ENCODE results near the gene APBA2. TPM values are rescaled to one million over a fixed set of nuclear protein-coding genes. Genes with fewer than 3 reads are reported as not detected.

APBA2 gene
- total and polyA plus RNA-seq, 10 of the 15 experiments (the other 5 are each of a cell fraction or from before 2014, with no cell fraction given) = 0.06 to 0.26 (median 0.07) TPM; not detected in 7

GRCh38 chr15:29126208-29126536 is 240.4 kb downstream of the APBA2 start:
- ATAC-seq = no peak
- Histone ChIP-seq H3K9me3 (replicated peaks; ENCODE audit: control insufficient read depth, insufficient read depth, low read length) (no peaks in the 10 kb centered on the region), H3K4me2 (ENCODE audit: control insufficient read depth, insufficient read depth) (no peak overlapping the region), H2AFZ (ENCODE audit: control insufficient read depth, low read depth, low read length) (no peak overlapping the region), H3K27me3 (replicated peaks in 1 of 2; ENCODE audit: control insufficient read depth in 2 of 2, insufficient read depth in 2 of 2, low read length in 1 of 2) (no peaks in the 10 kb centered on the region), H3K4me1 (ENCODE audit: control insufficient read depth, insufficient read depth, low read length) (no peaks in the 10 kb centered on the region), H3K79me2 (ENCODE audit: control insufficient read depth, insufficient read depth, low read length) (no peaks in the 10 kb centered on the region), H3K36me3 (ENCODE audit: control insufficient read depth in 2 of 2, insufficient read depth in 2 of 2, low read length in 1 of 2) (no peaks in the 10 kb centered on the region), H3K4me3 (no peak overlapping the region), H4K20me1 (ENCODE audit: control insufficient read depth, insufficient read depth) (no peaks in the 10 kb centered on the region), H3K27ac (ENCODE audit: control insufficient read depth, insufficient read depth) (no peak overlapping the region), H3K9ac (ENCODE audit: control insufficient read depth, insufficient read depth, low read length) (no peak overlapping the region)
- CTCF ChIA-PET = no interaction called here
- WGBS (ENCODE audit: insufficient coverage, insufficient replicate concordance, low lambda C conversion rate, missing lambda C conversion rate) = 49% methylated on average over 11 of the region's 11 CpGs
- BruUV-seq (replicated peaks) = no TSS peak
- no peak for FAIRE-seq
- DNase-seq (ENCODE audit: low read depth, low spot score) = no peak
- TF ChIP-seq RUNX3 (IDR thresholded peaks at IDR 0.05; ENCODE audit: low read length) (no peak), DPF2 (IDR thresholded peaks at IDR 0.05) (no peak), RB1 (IDR thresholded peaks at IDR 0.05; ENCODE audit: borderline replicate concordance) (no peak), SUZ12 (IDR thresholded peaks at IDR 0.05; ENCODE audit: unreplicated experiment) (no peak), IRF3 (IDR thresholded peaks at IDR 0.05) (no peak), RFX5 (IDR thresholded peaks at IDR 0.05; ENCODE audit: low read depth, low read length) (no peak), NRF1 (conservative IDR thresholded peaks at IDR 0.05; ENCODE audit: low read depth, low read length) (no peak), PBX3 (IDR thresholded peaks at IDR 0.05; ENCODE audit: insufficient replicate concordance, low read depth, low read length) (no peak), ZNF207 (IDR thresholded peaks at IDR 0.05; ENCODE audit: borderline replicate concordance) (no peak)
- POLR2A ChIA-PET = no interaction called here
- intact Hi-C loops (cut with micrococcal nuclease; ENCODE audit: unreplicated experiment) = no loop called here
- in situ Hi-C loops (cut with MboI) = no loop called here
- SMC1A ChIA-PET (ENCODE audit: uncharacterized antibody, unreplicated experiment) = no interaction called here
- RAD21 ChIA-PET (ENCODE audit: unreplicated experiment) = no interaction called here
